NCI-H187 treated with DMSO at 0.1 percent for 48 hours (cell line): ENCODE results near the gene TOP2B.

Source experiments
- DNase-seq: peaks from one replicate; lab custom pipeline; 2025; lab: John Stamatoyannopoulos, UW

Gene TOP2B

DNA sequence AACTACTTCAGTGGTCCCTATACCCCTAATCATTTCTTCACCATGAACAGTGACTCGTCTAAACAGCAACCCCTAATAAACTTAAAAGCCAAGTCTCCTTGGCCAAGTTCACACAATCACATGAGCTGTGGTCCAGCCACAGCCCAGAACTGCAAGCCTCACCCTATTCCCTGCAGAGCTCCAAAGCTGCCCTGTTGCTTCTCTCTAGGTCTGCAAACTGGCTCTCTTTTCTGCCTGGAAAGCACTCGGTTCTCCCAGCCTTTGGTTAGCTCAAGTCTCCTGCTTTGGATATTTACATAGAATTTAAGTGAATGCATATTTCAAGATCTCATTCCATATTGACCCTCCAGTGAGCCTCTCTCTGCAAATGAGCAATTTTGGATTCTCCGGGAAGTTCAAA, 107.0 kb downstream of the TOP2B start:
- no peak for DNase-seq

GRCh38 chr3:25556447-25556846, 108.3 kb downstream of the TOP2B start:
- DNase-seq: no peak

- no peak for DNase-seq
Measured at GRCh38 chr3:25555695-25556437, 108.8 kb downstream of the TOP2B start.

GRCh38 chr3:25554376-25554775, 110.3 kb downstream of the TOP2B start:
- DNase-seq: no peak

- DNase-seq: no peak
Measured at GRCh38 chr3:25552251-25552650, 112.5 kb downstream of the TOP2B start.

GRCh38 chr3:25548836-25549235, 115.9 kb downstream of the TOP2B start:
- no peak for DNase-seq

GRCh38 chr3:25547943-25548674, 116.6 kb downstream of the TOP2B start:
- DNase-seq: no peak
